K562 (cell line): ENCODE results near the gene G6PC1. TPM values are rescaled to one million over a fixed set of nuclear protein-coding genes. Genes with fewer than 3 reads are reported as not detected.

Experiments
- CHD7 ChIP-seq: fragments of 200-600 bp; sonication (generic); IDR thresholded peaks from one replicate; pipeline ENCODE4 v1.6.1; 2012; ENCODE audit warnings: mild to moderate bottlenecking, low read depth, low read length, inconsistent platforms
- ELK3 ChIP-seq: fragments of 450-650 bp; formaldehyde crosslinking; IDR thresholded peaks from 2 replicates; pipeline ENCODE4 v1.4.0; 2020; ENCODE audit warnings: mild to moderate bottlenecking
- MXD1 ChIP-seq: fragments of 250-450 bp; sonication (Bioruptor Pico); IDR thresholded peaks from 2 replicates; pipeline ENCODE4 v1.8.0; 2021; ENCODE audit warnings: borderline replicate concordance, mild to moderate bottlenecking, moderate library complexity; ENCODE audit not compliant: poor library complexity, severe bottlenecking
- SIN3A ChIP-seq, 2 experiments: fragments of 150-350 bp in 1 of 2; IDR thresholded peaks; 2 replicates each; pipeline ENCODE4 v1.6.1; 2011 to 2016; ENCODE audit warnings: borderline replicate concordance in 2 of 2, low read depth in 2 of 2, low read length in 2 of 2, mild to moderate bottlenecking in 2 of 2, moderate library complexity in 2 of 2; ENCODE audit not compliant: control insufficient read depth in 1 of 2
- SIX5 ChIP-seq, 2 experiments: IDR thresholded peaks; 2 replicates each; pipeline ENCODE4 v1.6.1; 2011; ENCODE audit warnings: low read length in 2 of 2, borderline replicate concordance in 1 of 2, low read depth in 1 of 2, mild to moderate bottlenecking in 1 of 2, moderate library complexity in 1 of 2; ENCODE audit not compliant: insufficient read depth in 1 of 2
- SRSF3 ChIP-seq: fragments of 200-400 bp; formaldehyde crosslinking; IDR thresholded peaks from 2 replicates; pipeline ENCODE4 v1.6.1; 2016; ENCODE audit warnings: mild to moderate bottlenecking, low read length, moderate library complexity; ENCODE audit not compliant: insufficient read depth
- TARDBP ChIP-seq: fragments of 450-650 bp; IDR thresholded peaks from 2 replicates; pipeline ENCODE4 v1.6.1; 2016
- ZNF224 ChIP-seq: sonication (generic); formaldehyde crosslinking; IDR thresholded peaks from 2 replicates; pipeline ENCODE4 v1.8.0; 2022; ENCODE audit warnings: mild to moderate bottlenecking, missing genetic modification reagents
- ZNF347 ChIP-seq: fragments of 450-650 bp; formaldehyde crosslinking; IDR thresholded peaks from 2 replicates; pipeline ENCODE4 v1.4.0; 2020; ENCODE audit warnings: low read depth, mild to moderate bottlenecking, moderate library complexity
- ZNF696 ChIP-seq: fragments of 250-450 bp; sonication (Bioruptor Pico); conservative IDR thresholded peaks from 2 replicates; pipeline ENCODE4 v1.4.0; 2020; ENCODE audit warnings: mild to moderate bottlenecking, moderate library complexity
- ZNF778 ChIP-seq: fragments of 450-650 bp; formaldehyde crosslinking; IDR thresholded peaks from 2 replicates; pipeline ENCODE4 v1.4.0; 2020; ENCODE audit warnings: mild to moderate bottlenecking, moderate library complexity
- polyA plus RNA-seq, 8 experiments: library from polyadenylated mRNA; depleted of rRNA in 4 of 8; stranded (reverse) in 5 of 8; unstranded in 3 of 8; fragments of >200 nt; fragmentation: Nextera tagmentation in 2 of 8; fragmentation: Illumina TruSeq in 1 of 8; extraction: Ambion mirVana in 2 of 8; extraction: Trizol in 1 of 8; gene quantifications; 2 replicates each; pipeline versions ENCODE4 v1.2.1 to v1.2.3, GENCODE V29; 2011 to 2014; ENCODE audit warnings: inconsistent platforms in 1 of 8, missing spikeins in 1 of 8
- total RNA-seq, 7 experiments: library from RNA; depleted of rRNA in 6 of 7; stranded (reverse); fragments of >200 nt in 6 of 7; fragmentation: Illumina TruSeq in 2 of 7; extraction: Trizol in 2 of 7; gene quantifications; 2 replicates each; pipeline versions ENCODE4 v1.2.1 to v1.2.3, GENCODE V29; 2011 to 2021; ENCODE audit warnings: low replicate concordance in 1 of 7
- TF ChIP-seq, protein P1 (sequence below): fragments of 450-650 bp; IDR thresholded peaks from 2 replicates; pipeline ENCODE4 v1.6.1; 2014; ENCODE audit warnings: low read depth, mild to moderate bottlenecking, moderate library complexity, borderline replicate concordance
- TF ChIP-seq, protein P2 (sequence below): sonication (generic); formaldehyde crosslinking; IDR thresholded peaks from 2 replicates; pipeline ENCODE4 v1.9.0; 2022; ENCODE audit warnings: mild to moderate bottlenecking, missing genetic modification reagents

Gene G6PC1
- total and polyA plus RNA-seq, 9 of the 15 experiments (the other 6 are each of a cell fraction or from before 2014, with no cell fraction given), result not detected

DNA sequence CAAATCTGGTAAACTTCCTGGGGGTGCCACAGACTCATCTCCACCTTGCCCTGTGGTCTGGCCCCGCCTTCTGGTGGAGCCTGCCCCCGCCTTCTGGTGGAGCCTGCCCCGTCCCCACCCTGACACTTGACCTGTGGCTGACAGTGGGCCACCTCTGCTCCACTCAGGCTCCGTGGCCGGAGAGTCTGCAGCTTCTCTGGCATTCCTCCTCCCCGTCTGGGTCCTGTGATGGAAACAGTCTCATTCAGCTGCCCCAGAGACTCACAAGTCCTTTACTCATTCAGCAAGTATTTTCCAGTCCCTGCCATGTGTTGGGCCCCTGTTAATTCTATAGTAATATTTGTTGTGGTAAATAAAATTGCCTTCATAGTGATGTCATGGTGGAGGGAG lies 21.0 kb upstream of the G6PC1 start (continued):
- TF ChIP-seq ZNF347, result no peak
- TF ChIP-seq ZNF778 (CRISPR knock-in tag), result no peak
- TF ChIP-seq SIX5 (IDR thresholded peaks at IDR 0.05; ENCODE audit: borderline replicate concordance in 1 of 2, insufficient read depth in 1 of 2, low read depth in 1 of 2, low read length in 2 of 2), result no peak
- no peak for TF ChIP-seq SRSF3
- no peak for TF ChIP-seq ZNF224
- TF ChIP-seq ELK3 (CRISPR knock-in tag), result no peak
- TF ChIP-seq MXD1 (CRISPR knock-in tag), result no peak
- TF ChIP-seq, protein P1, sequence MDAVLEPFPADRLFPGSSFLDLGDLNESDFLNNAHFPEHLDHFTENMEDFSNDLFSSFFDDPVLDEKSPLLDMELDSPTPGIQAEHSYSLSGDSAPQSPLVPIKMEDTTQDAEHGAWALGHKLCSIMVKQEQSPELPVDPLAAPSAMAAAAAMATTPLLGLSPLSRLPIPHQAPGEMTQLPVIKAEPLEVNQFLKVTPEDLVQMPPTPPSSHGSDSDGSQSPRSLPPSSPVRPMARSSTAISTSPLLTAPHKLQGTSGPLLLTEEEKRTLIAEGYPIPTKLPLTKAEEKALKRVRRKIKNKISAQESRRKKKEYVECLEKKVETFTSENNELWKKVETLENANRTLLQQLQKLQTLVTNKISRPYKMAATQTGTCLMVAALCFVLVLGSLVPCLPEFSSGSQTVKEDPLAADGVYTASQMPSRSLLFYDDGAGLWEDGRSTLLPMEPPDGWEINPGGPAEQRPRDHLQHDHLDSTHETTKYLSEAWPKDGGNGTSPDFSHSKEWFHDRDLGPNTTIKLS, result no peak
- no peak for TF ChIP-seq CHD7
- no peak for TF ChIP-seq ZNF696
- TF ChIP-seq, protein P2, sequence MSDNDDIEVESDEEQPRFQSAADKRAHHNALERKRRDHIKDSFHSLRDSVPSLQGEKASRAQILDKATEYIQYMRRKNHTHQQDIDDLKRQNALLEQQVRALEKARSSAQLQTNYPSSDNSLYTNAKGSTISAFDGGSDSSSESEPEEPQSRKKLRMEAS (CRISPR knock-in tag), result no peak
- no peak for TF ChIP-seq SIN3A (IDR thresholded peaks at IDR 0.05; ENCODE audit: borderline replicate concordance in 2 of 2, control insufficient read depth in 1 of 2, low read depth in 2 of 2, low read length in 2 of 2)
- TF ChIP-seq TARDBP, result no peak
